Astrocyte of the cerebellum (primary cell): ENCODE data around the gene CDCA7.
"Not testable (repeated sequence)": the region's sequence is repeated elsewhere in the genome, so short reads cannot be mapped to it uniquely, and the experiment has no call there.

ENCODE experiments used
- DNase-seq: peaks from one replicate; pipeline ENCODE4 v3.0.0-alpha.2; 2011; ENCODE audit warnings: low read depth
- H3K4me3 ChIP-seq: 2 replicates; pipeline ENCODE4 v1.5.1; 2011; ENCODE audit warnings: mild to moderate bottlenecking, low read depth, low read length, moderate library complexity
- in situ Hi-C: cut with HindIII; loops from 2 replicates; pipeline ENCODE4 v1.10.0; 2017; ENCODE audit warnings: low sequenced_read_pairs
- TF ChIP-seq, protein P1 (sequence below): IDR thresholded peaks from 2 replicates; pipeline ENCODE4 v1.5.1; 2012; ENCODE audit warnings: low read length, low read depth, moderate library complexity, mild to moderate bottlenecking; ENCODE audit errors: missing control alignments

CDCA7 gene

GRCh38 chr2:173354582-173355131 is at the start of gene CDCA7:
Gene CDCA7, plus strand, starts transcription at chr2:173354872. Its CDS starts 92 bp downstream, at chr2:173354964.
- TF ChIP-seq, protein P1, sequence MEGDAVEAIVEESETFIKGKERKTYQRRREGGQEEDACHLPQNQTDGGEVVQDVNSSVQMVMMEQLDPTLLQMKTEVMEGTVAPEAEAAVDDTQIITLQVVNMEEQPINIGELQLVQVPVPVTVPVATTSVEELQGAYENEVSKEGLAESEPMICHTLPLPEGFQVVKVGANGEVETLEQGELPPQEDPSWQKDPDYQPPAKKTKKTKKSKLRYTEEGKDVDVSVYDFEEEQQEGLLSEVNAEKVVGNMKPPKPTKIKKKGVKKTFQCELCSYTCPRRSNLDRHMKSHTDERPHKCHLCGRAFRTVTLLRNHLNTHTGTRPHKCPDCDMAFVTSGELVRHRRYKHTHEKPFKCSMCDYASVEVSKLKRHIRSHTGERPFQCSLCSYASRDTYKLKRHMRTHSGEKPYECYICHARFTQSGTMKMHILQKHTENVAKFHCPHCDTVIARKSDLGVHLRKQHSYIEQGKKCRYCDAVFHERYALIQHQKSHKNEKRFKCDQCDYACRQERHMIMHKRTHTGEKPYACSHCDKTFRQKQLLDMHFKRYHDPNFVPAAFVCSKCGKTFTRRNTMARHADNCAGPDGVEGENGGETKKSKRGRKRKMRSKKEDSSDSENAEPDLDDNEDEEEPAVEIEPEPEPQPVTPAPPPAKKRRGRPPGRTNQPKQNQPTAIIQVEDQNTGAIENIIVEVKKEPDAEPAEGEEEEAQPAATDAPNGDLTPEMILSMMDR: no peak
- H3K4me3 ChIP-seq: peak within 1 kb of the TSS; percentile 82
- in situ Hi-C loops: no loop called here
- no peak for DNase-seq

- TF ChIP-seq, protein P1: no peak
- in situ Hi-C loops: no loop called here
- no peak for DNase-seq
- H3K4me3 ChIP-seq: no peak overlapping the region
Measured at GRCh38 chr2:173305303-173305702, 49.4 kb upstream of the CDCA7 start.

DNA sequence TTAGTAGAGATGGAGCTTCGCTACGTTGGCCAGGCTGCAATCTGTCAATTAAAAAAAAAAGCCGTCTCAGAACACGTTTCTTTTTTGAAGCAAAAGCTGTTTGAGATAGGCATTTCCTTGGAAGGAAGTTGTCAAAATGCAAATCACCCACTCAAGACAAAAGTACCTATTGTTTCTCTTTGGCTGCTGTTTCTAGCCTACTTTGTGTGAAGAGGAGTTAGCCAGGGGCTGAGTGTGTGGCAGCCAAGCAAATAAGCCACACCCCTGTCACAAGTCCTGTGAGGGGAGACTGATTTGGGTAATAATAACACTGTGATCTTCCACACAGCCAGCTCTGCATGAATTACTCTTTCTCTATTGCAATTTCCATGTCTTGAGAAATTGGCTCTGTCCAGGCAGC is 47.4 kb upstream of the CDCA7 start:
- TF ChIP-seq, protein P1: no peak
- in situ Hi-C loops: no loop called here
- H3K4me3 ChIP-seq: no peak overlapping the region
- DNase-seq: no peak

GRCh38 chr2:173309370-173309769 is 45.3 kb upstream of the CDCA7 start:
- in situ Hi-C loops, H3K4me3 ChIP-seq, DNase-seq: not testable (repeated sequence)

DNA sequence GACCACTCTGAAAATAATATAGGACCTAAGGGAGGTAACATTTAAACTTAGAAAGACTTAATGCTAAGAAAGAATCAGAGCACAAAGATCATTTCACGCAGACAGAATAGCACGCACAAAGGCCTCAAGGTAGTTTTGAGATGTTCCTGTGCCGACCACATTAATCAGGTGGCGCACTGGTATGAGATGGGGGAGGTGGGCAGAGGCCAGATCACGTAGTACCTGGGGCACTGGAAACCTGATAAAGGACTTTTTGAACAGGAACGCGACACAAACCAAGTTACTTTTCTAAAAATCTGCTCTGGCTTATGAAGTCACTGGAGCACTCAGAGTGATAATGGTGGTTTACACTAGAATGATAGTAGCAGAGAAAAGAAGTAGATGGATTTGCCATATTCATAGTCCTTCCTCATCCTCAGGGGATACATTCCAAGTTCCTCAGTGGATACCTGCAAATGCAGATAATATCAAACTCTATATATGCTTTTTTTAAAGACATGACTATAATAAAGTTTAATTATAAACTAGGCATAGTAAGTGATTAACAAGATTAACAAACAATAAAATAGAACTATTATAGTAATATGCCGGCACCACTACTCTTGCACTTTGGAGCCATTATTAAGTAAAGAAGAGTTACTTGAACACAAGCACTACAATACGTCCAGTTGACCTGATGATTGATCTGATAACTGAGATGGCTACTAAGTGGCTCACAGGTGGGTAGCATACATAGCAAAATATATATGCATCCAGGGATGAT is 42.6 kb upstream of the CDCA7 start:
- in situ Hi-C loops: no loop called here
- TF ChIP-seq, protein P1: no peak
- no peak for DNase-seq
- H3K4me3 ChIP-seq: no peak overlapping the region

DNA sequence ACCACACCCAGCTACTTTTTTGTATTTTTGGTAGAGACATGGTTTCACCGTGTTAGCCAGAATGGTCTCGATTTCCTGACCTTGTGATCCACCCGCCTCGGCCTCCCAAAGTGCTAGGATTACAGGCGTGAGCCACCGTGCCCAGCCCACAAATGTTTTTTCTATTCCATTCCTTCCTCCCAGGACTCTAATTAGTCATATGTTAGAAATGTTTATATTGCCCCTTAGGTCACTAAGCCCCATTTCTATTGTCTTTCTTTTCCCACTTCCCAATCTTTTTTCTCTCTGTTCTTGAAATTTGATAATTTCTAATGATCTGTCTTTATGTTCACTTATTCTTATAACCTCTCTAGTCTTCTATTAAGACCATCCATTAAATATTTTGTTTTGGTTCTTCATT is 31.3 kb upstream of the CDCA7 start:
- DNase-seq: no peak
- in situ Hi-C loops: no loop called here
- H3K4me3 ChIP-seq: no peak overlapping the region
- TF ChIP-seq, protein P1: no peak

DNA sequence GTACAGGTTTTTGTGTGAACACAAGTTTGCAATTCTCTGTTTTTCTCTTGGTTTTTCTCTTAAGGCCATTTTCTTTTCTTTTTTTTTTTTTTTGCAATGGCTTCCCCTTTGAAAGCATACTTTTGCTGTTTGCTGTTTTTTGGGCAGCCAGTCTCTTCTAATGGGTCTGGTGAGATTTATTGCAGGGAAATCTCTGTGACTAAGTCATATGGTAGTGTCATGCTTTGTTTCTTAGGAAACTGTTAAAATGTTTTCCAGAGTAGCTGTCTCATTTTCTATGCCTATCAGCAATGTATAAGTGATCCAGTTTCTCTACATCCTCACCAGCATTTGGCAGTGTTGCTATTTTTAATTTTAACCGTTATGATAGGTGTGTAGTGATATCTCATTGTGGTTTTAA is 27.9 kb upstream of the CDCA7 start:
- in situ Hi-C loops: no loop called here
- TF ChIP-seq, protein P1: no peak
- no peak for DNase-seq
- H3K4me3 ChIP-seq: no peak overlapping the region
